PFSK-1 (cell line): Measurements from ENCODE around the gene PPA1.

Experiments used
- FOXP2 ChIP-seq: optimal IDR thresholded peaks from 2 replicates; pipeline ENCODE3; 2011; ENCODE audit warnings: borderline replicate concordance, control low read depth, inconsistent platforms; ENCODE audit not compliant: insufficient read depth; ENCODE audit errors: extremely low read length, extremely low read depth
- POLR2AphosphoS5 ChIP-seq: IDR thresholded peaks from 2 replicates; pipeline ENCODE4 v1.6.1; 2012; ENCODE audit warnings: low read depth, mild to moderate bottlenecking, control low read depth, low read length, moderate library complexity
- REST ChIP-seq, 2 experiments: IDR thresholded peaks; 2 replicates each; pipeline versions ENCODE4 v1.6.1 to v1.8.0; 2011 to 2012; ENCODE audit warnings: low read depth in 2 of 2, low read length in 2 of 2, control low read depth in 1 of 2, inconsistent platforms in 1 of 2, mild to moderate bottlenecking in 1 of 2, moderate library complexity in 1 of 2; ENCODE audit not compliant: insufficient read depth in 1 of 2
- SIN3A ChIP-seq: IDR thresholded peaks from 2 replicates; pipeline ENCODE4 v1.6.1; 2012; ENCODE audit warnings: mild to moderate bottlenecking, low read length, moderate library complexity, borderline replicate concordance; ENCODE audit not compliant: insufficient read depth
- TAF1 ChIP-seq: IDR thresholded peaks from 2 replicates; pipeline ENCODE4 v1.6.1; 2012; ENCODE audit warnings: low read length, control low read depth, borderline replicate concordance; ENCODE audit not compliant: insufficient read depth

PPA1 gene

GRCh38 chr10:70160798-70161197 lies 72.4 kb downstream of the PPA1 start:
- TF ChIP-seq REST (IDR thresholded peaks at IDR 0.05; ENCODE audit: insufficient read depth in 1 of 2, low read depth in 2 of 2, low read length in 2 of 2), result no peak
- TF ChIP-seq FOXP2, result no peak
- no peak for TF ChIP-seq SIN3A
- no peak for TF ChIP-seq POLR2AphosphoS5
- no peak for TF ChIP-seq TAF1

- no peak for TF ChIP-seq FOXP2
- no peak for TF ChIP-seq REST (IDR thresholded peaks at IDR 0.05; ENCODE audit: insufficient read depth in 1 of 2, low read depth in 2 of 2, low read length in 2 of 2)
- TF ChIP-seq SIN3A, result no peak
- TF ChIP-seq POLR2AphosphoS5, result no peak
- TF ChIP-seq TAF1, result no peak
Measured at GRCh38 chr10:70158113-70158512, 75.1 kb downstream of the PPA1 start.

- TF ChIP-seq TAF1 (no peak), POLR2AphosphoS5 (no peak), FOXP2 (no peak), SIN3A (no peak)
Measured at GRCh38 chr10:70155255-70155838, 77.9 kb downstream of the PPA1 start.
